Prostate gland (tissue), 2 donors: ENCODE data around the gene TACC2.

ENCODE experiments used
- CTCF ChIP-seq, 4 experiments: fragments of 200-600 bp in 2 of 4; fragments of 450-650 bp in 2 of 4; sonication (generic) in 2 of 4; IDR thresholded peaks; 1 replicate in 3 of 4; 2 replicates in 1 of 4; pipeline ENCODE4 v1.5.1; 2016 to 2019; ENCODE audit warnings: antibody characterized with exemption in 4 of 4, mild to moderate bottlenecking in 2 of 4, moderate library complexity in 2 of 4
- POLR2A ChIP-seq: fragments of 450-650 bp; IDR thresholded peaks from one replicate; pipeline ENCODE4 v1.6.1; 2016; ENCODE audit warnings: antibody characterized with exemption, mild to moderate bottlenecking

GRCh38 chr10:122144199-122144598, 155.2 kb downstream of the TACC2 start:
- TF ChIP-seq CTCF (IDR thresholded peaks at IDR 0.05): no peak
- TF ChIP-seq POLR2A: no peak
